Measurements from ENCODE around the gene PLEK2.

GRCh38 chr14:67391268-67391667 is 20.7 kb downstream of the PLEK2 start:
- TF ChIP-seq POLR2AphosphoS5 (IDR thresholded peaks at IDR 0.05; ENCODE audit: borderline replicate concordance, low read depth, low read length) (no peak), EZH2 (IDR thresholded peaks at IDR 0.05) (no peak)
